Activated CD8-positive, alpha-beta memory T cell treated with anti-CD3 and anti-CD28 coated beads, Interleukin-2, amount 50 U/mL, for 24 hours (primary cell): ENCODE data around the gene NXPH4.

Source experiments
- DNase-seq: peaks from one replicate; pipeline ENCODE4 v3.0.0-alpha.2; 2020; ENCODE audit errors: extremely low read depth

The NXPH4 gene

DNA sequence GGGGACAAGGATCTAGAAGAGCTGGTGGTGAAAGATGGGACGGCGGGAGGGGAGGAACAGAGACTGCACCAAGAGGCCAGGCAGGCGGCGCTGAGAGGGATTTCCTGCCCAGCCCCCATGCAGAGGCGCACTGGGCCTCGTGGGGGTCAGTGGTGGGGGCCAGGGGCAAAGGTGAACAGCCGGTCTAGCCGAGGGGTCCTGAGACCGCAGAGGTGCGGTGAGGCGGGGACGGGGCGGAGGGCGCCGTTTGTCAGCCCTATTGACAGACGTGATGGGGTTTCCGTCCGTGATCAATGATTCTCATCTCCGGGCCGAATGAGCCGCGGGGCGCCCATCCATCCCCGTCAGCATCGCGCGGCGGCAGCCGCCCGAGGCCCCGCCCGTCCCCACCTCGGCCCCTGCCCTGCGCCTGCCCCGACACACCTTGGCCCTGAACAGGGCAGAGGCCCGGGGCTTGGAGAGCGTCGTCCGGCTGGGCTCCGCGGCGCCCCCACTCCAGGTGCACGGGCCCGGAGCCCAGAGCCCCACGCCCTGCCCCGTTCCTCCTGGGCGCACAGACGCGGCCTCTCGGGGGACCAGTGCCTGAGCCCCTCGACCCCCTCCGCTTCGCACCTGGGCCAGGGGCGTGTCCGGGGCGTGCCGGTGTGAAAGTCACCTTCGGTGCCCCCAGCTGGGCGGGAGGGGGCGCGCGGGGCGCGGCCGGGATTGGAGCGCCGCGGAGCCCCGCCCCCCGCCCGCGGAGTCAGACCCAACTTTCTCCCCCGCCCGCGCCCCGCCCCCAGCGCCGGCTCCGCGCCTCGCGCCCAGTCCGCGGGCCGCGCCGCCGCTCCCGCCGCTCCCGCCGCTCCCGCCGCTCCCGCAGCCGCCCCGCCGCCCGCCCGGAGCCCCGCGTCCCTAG, at the start of gene NXPH4:
TSS of gene NXPH4 (plus strand) at position 781 of the 898 bp plus-strand sequence. CDS start 176 bp downstream, outside the sequence.
- DNase-seq, result no peak

DNA sequence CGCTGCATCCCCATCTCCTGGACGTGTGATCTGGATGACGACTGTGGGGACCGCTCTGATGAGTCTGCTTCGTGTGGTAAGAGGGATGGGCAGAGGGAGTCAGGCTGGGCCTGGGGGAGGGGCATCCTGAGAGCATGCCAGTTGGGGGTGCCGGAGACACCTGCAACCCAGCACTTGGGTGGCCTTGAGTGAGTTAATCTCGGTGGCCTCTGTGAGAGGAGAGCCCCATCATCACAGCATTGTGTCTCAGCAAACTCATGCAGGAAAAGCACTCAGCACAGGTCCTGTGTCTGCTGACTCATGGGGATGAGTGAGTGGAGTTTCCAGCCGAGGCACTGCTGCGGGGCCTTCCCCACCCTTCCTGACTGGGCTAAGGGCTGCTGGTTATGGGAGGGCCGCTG, 49.6 kb upstream of the NXPH4 start:
- no peak for DNase-seq

DNA sequence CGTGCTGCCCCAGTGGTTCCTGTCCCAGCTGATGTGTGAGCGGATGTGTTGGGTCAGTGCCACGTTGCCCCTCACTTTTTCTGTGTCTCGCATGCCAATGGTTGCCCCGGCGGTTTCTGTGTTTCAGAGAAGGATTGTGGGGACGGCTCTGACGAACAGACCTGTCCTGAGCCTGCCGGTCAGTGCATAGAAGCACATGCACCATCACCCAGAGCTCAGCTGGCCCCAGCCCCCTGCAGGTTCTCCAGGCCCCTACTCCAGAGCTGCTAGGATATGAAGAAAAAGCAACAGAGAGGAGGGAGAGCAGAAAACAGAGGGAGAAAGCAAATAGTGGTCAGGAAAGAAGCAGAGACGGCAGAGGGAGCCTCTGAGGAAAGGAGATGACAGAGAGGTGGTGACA, 48.5 kb upstream of the NXPH4 start:
- DNase-seq, result no peak

DNA sequence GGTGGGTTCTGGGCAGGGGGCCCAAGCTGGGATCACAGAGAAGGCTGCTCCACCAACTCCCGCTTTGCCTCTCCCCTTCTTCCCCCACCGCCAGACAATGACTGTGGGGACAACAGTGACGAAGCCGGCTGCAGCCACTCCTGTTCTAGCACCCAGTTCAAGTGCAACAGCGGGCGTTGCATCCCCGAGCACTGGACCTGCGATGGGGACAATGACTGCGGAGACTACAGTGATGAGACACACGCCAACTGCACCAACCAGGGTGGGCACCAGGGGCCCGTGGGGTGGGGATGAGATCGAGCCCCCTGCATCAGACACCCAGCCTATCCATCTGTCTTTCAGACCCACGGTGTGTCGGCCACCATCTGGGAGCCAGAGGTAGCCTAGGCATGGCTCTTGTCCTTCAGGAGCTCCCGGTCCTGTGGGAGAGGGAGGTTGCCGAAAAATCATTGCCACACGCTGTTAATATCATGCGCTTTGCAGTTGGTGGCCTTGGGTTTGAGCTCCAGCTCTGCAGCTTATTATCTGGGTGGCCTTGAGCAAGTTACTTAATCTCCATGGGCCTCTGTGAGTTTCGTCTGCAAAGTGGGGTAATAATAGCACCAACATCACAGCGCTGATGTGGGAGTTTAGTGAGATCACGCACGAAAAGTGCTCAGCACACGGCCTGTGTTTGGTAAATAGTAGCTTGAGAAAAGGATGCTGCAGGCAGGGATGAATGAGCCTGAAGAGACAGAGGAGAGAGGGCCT, 47.4 kb upstream of the NXPH4 start:
- DNase-seq, result no peak

DNA sequence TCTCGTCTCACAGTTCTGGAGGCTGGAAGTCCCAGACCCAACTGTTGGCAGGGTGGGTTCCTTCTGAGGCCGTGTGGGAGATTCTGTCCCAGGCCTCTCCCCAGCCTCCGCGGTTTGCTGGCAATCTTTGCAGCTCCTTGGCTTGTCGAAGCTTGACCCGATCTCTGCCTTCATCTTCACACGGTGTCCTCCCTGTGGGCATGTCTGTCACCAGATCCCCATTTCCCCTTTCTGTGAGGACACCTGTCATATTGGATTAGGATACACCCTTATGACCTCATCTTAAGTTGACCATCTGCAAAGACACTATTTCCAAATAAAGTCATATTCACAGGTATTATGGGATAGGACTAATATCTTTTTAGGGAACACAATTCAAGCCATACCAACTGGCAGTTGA, 46.6 kb upstream of the NXPH4 start:
- DNase-seq, result no peak

DNA sequence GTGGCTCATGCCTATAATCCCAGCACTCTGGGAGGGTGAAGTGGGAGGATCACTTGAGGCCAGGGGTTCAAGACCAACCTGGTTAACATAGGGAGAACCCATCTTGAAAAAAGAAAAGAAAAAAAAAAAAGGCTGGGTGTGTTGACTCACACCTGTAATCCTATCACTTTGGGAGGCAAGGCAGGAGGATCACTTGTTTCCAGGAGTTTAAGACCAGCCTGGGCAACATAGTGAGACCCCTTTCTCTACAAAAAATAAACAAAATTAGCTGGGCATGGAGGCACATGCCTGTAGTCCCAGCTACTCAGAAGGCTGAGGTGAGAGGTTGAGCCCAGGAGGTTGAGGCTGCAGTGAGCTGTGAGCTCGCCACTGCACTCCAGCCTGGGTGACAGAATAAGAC, 46.2 kb upstream of the NXPH4 start:
- DNase-seq, result no peak

DNA sequence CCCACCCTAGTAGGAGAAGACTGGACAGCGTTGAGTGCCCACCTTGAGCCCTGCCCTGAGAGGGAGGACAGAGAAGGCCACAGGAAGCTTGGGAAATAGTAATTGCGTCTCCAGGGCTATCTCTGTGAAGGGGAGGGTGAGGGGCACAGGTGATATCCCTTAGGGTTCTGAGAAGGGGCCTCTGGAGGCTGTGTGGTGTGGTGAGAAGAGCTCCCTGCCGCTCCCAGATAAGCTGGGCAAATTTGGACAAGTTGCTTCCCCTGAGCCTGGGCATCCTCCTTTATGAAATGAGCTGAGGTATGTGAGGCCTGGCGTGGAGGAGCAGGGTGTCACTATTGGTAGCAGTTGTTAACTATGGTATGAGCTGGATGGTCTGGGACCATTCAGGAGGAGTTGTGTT, 45.7 kb upstream of the NXPH4 start:
- no peak for DNase-seq

DNA sequence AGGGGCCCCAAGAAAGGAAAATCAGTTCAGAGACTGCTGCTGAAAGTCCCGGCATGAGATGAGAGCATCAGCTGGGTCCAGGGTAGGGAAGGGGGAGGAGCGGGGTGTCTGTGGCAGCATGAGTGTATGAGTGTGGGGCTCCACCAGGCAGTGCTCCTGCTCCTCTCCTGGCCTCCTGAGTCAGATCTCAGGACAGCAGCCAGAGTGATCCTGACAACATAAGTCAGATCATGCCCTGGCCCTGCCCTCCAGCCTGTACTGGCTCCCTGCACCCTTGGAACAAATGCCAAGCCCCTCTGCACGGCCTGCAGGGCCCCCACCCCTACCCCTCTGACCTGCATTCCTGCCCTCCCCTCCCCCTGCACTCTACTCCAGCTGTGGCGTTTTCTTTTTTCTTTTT, 44.9 kb upstream of the NXPH4 start:
- DNase-seq, result no peak

DNA sequence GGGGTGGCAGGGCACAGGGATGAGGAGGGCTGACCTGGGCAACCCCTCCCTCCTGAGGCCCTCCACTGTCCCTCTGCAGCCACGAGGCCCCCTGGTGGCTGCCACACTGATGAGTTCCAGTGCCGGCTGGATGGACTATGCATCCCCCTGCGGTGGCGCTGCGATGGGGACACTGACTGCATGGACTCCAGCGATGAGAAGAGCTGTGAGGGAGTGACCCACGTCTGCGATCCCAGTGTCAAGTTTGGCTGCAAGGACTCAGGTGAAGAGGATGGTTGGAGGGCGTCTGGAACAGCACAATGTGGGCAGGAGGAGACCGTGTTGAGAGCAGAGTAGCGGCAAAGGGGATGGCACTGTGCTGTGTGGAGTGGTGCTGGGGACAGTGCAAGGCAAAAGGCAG, 43.5 kb upstream of the NXPH4 start:
- DNase-seq, result no peak

DNA sequence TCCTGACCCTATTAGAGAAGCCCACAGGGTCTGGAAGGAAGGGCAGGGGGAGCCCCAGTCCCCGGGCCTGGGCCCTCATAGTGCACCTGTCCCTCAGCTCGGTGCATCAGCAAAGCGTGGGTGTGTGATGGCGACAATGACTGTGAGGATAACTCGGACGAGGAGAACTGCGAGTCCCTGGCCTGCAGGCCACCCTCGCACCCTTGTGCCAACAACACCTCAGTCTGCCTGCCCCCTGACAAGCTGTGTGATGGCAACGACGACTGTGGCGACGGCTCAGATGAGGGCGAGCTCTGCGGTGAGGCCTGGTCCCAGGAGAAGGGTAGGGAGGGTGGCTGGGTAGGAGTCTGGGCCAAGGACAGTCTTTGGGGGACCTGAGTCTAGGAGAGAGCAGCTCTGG, 42.9 kb upstream of the NXPH4 start:
- no peak for DNase-seq

DNA sequence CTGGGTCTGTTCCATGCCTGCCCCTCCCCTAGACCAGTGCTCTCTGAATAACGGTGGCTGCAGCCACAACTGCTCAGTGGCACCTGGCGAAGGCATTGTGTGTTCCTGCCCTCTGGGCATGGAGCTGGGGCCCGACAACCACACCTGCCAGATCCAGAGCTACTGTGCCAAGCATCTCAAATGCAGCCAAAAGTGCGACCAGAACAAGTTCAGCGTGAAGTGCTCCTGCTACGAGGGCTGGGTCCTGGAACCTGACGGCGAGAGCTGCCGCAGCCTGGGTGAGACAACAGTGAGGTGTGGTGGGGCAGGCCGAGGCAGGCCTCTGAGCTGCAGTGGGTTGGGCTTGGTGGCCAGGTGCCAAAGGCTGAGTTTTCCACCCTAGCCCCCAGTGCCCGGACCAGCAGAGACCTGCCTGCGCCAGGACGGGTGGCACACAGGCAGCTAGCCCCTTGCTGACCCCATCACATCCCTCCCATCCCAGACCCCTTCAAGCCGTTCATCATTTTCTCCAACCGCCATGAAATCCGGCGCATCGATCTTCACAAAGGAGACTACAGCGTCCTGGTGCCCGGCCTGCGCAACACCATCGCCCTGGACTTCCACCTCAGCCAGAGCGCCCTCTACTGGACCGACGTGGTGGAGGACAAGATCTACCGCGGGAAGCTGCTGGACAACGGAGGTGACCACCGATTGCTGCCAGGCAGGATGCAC, 41.0 kb upstream of the NXPH4 start:
- DNase-seq, result no peak

DNA sequence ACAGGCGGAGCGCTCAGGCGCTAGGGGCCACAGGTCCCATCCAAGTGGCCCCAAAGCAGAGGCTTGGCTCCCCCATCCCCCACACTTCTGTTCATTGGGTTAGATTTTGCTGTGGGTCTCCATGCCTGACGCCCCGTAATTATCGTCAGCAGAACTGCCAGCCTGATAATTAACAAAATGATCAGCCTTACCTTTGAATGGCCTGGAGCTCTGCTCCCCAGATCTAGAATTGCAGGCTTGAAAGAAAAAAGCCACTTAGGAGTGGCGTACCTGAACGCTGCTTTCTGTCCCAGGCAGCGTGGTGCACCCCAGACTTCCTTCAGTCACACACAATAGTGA, 40.5 kb upstream of the NXPH4 start:
- no peak for DNase-seq

DNA sequence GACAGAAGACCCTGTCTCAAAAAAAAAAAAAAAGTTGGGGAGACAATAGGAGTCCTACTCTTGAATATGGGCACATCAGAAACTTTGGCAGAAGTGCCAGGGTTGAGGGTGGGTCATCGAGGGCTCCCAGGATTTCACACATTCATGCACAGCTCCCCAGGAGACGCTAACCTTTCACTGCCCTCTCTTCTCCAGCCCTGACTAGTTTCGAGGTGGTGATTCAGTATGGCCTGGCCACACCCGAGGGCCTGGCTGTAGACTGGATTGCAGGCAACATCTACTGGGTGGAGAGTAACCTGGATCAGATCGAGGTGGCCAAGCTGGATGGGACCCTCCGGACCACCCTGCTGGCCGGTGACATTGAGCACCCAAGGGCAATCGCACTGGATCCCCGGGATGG, 39.7 kb upstream of the NXPH4 start:
- no peak for DNase-seq

DNA sequence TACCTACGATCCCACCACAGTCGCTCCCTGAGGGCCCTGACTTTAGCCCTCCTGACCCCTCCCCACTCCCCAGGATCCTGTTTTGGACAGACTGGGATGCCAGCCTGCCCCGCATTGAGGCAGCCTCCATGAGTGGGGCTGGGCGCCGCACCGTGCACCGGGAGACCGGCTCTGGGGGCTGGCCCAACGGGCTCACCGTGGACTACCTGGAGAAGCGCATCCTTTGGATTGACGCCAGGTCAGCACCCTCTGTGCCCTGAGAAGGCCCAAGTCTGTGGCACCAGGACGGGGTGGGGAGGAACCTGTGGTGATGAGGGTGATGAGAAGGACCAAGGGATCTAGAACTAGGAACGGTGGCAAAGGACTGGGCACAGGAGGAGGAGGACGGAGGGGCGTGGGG, 39.2 kb upstream of the NXPH4 start:
- no peak for DNase-seq

DNA sequence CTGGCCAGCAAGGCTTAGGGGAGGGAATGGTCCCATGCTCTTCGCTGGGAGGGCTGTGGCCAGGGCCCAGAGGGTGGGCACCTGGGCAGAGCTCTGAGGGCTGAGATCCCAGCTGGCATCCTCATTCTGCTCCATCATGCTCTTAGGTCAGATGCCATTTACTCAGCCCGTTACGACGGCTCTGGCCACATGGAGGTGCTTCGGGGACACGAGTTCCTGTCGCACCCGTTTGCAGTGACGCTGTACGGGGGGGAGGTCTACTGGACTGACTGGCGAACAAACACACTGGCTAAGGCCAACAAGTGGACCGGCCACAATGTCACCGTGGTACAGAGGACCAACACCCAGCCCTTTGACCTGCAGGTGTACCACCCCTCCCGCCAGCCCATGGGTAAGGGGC, 38.4 kb upstream of the NXPH4 start:
- no peak for DNase-seq

DNA sequence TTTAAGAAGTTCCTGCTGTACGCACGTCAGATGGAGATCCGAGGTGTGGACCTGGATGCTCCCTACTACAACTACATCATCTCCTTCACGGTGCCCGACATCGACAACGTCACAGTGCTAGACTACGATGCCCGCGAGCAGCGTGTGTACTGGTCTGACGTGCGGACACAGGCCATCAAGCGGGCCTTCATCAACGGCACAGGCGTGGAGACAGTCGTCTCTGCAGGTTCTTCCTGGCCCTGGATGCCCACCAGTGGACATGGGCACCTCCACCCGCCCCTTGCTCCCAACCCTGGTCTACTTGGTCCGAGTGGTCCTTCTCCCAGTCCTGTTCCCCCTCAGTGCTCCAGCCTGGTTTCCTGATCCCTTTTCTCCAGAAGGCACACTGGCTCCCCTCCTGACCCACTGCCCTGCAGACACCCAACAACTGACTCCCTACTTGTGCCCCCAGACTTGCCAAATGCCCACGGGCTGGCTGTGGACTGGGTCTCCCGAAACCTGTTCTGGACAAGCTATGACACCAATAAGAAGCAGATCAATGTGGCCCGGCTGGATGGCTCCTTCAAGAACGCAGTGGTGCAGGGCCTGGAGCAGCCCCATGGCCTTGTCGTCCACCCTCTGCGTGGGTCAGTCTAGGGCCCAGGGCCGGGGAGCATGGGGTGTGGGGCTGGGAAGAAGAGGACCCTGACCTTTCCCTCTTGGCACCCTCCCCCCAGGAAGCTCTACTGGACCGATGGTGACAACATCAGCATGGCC, 37.1 kb upstream of the NXPH4 start:
- no peak for DNase-seq

DNA sequence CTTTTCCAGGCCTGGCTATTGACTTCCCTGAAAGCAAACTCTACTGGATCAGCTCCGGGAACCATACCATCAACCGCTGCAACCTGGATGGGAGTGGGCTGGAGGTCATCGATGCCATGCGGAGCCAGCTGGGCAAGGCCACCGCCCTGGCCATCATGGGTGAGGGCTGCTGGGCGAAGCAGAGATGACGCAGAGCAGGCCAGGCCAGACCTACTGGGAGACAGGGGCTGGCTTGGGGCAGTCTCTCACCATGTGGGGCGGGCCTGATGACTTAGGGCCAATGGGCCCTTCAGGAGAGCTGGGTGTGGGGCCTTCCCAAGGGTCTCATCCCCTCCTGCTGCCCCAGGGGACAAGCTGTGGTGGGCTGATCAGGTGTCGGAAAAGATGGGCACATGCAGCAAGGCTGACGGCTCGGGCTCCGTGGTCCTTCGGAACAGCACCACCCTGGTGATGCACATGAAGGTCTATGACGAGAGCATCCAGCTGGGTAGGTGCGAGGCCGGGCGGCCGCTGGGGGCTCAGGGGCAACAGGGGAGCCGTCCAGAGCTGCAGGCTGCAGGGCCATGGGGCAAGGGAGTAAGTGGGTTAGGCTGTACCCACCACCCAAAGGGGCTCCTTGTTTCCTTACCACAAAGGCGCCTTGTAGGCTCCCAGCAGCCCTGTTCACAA, 36.1 kb upstream of the NXPH4 start:
- no peak for DNase-seq

DNA sequence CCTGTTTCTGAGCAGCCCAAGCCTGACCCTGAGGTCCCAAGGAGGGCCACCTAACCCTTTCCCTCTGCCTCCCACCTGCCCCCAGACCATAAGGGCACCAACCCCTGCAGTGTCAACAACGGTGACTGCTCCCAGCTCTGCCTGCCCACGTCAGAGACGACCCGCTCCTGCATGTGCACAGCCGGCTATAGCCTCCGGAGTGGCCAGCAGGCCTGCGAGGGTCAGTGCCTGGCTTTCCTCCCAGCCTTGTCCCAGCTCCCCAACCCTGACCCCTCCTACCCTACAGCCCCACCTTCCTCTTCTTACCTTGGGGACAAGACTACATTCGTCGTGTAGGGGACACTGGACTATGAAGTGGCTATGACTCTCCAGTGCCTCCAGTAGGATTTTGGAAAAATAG, 35.5 kb upstream of the NXPH4 start:
- DNase-seq, result no peak

DNA sequence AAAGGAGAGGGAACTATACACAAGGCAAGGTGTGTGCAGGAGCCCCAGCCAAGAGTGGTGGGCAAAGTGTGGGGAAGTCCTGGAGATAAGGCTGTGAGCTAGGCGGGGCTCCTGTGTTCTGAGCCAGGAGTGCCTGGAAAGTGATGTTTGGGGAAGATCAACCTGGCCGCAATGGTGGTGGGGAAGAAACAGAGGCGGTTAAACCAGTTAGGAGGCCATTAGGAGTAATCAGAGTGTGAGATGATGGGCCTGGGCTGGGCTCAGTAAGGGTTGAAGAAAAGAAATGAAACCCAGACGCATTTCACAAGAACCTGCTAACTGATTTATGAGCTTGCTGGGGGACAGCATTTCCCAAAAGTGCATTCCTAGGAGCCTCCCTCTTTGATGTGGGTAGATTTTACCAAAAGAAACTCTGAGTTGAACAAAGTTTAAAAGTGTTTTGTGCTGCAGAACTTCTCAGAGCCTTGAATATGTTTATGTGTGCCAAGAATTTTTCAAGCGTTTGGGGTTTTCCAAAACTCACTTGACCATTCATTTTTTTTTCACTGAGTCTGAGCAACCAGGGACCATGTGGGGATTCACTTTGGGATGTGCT, 34.9 kb upstream of the NXPH4 start:
- DNase-seq, result no peak

DNA sequence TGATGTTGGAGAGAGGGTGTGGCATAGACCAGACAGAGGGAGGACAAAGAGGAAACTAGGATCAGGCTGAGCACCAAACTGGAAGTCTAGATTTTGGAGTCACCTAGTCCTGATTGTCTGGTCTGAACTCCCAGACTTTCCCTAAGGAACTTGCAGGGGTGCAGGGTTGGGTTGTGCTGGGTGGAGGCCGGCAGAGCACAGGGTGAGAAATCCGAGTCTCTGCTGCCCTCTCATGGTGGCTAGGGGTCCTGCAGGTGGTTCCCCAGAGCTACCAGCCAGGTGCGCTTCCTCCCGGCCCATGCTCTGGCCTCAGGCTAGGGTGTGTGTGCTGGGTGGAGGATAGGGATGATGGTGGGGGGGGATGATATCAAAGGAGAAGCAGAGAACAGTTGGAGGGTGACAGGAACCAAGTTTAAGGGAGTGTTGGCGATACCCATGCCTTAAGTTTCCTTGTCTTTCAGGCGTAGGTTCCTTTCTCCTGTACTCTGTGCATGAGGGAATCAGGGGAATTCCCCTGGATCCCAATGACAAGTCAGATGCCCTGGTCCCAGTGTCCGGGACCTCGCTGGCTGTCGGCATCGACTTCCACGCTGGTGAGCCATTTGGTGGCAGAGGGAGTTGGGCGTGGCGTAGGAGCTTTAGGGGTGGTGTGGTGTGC, 33.5 kb upstream of the NXPH4 start:
- peak; percentile 34 for DNase-seq
